NCI-H2029 (cell line): ENCODE results near the gene CAPN2.
"Not testable (repeated sequence)": the region's sequence is repeated elsewhere in the genome, so short reads cannot be mapped to it uniquely, and the experiment has no call there.

Experiments used
- DNase-seq: peaks from one replicate; lab custom pipeline; 2025; lab: John Stamatoyannopoulos, UW

CAPN2 gene

GRCh38 chr1:223717123-223717522 is 4.8 kb downstream of the CAPN2 start:
- DNase-seq: no peak

GRCh38 chr1:223717695-223718363 is 5.5 kb downstream of the CAPN2 start:
- no peak for DNase-seq

GRCh38 chr1:223718850-223719249 is 6.5 kb downstream of the CAPN2 start:
- DNase-seq: no peak

- DNase-seq: no peak
Measured at GRCh38 chr1:223720971-223721591, 8.7 kb downstream of the CAPN2 start.

GRCh38 chr1:223721658-223722607 is 9.6 kb downstream of the CAPN2 start:
- DNase-seq: no peak

- DNase-seq: no peak
Measured at GRCh38 chr1:223723351-223723904, 11.1 kb downstream of the CAPN2 start.

GRCh38 chr1:223724376-223724775 is 12.0 kb downstream of the CAPN2 start:
- DNase-seq: no peak

- DNase-seq: no peak
Measured at GRCh38 chr1:223725578-223725977, 13.2 kb downstream of the CAPN2 start.

- DNase-seq: no peak
Measured at GRCh38 chr1:223726380-223727001, 14.2 kb downstream of the CAPN2 start.

GRCh38 chr1:223727541-223727940 is 15.2 kb downstream of the CAPN2 start:
- no peak for DNase-seq

- DNase-seq: no peak
Measured at GRCh38 chr1:223729906-223730305, 17.6 kb downstream of the CAPN2 start.

GRCh38 chr1:223730479-223731132 is 18.3 kb downstream of the CAPN2 start:
- DNase-seq: no peak

GRCh38 chr1:223731133-223731770 is 18.9 kb downstream of the CAPN2 start:
- DNase-seq: peak; percentile 75

GRCh38 chr1:223732993-223733798 is 20.9 kb downstream of the CAPN2 start:
- peak; percentile 64 for DNase-seq

GRCh38 chr1:223733898-223734852 is 21.8 kb downstream of the CAPN2 start:
- DNase-seq: peak; percentile 30

- not testable (repeated sequence) for DNase-seq
Measured at GRCh38 chr1:223736638-223737037, 24.3 kb downstream of the CAPN2 start.

- DNase-seq: no peak
Measured at GRCh38 chr1:223737342-223737741, 25.0 kb downstream of the CAPN2 start.

- DNase-seq: no peak
Measured at GRCh38 chr1:223738465-223739365, 26.4 kb downstream of the CAPN2 start.
